IPS DF 6.9 (cell line): ENCODE measurements around the gene PNMA8A.
"Not testable (repeated sequence)": the region's sequence is repeated elsewhere in the genome, so short reads cannot be mapped to it uniquely, and the experiment has no call there.

Source experiments
- DNase-seq: peaks from one replicate; pipeline ENCODE4 v3.0.0-alpha.2; 2013; ENCODE audit warnings: low read depth, low spot score
- H3K27ac ChIP-seq: one replicate; pipeline ENCODE4 v1.5.1; 2013; ENCODE audit warnings: low read length, control low read depth
- H3K27me3 ChIP-seq: 2 replicates; pipeline ENCODE4 v1.6.1; 2013; ENCODE audit warnings: mild to moderate bottlenecking, low read length; ENCODE audit not compliant: control insufficient read depth, insufficient read depth
- H3K36me3 ChIP-seq: 2 replicates; pipeline ENCODE4 v1.6.1; 2013; ENCODE audit warnings: low read length; ENCODE audit not compliant: control insufficient read depth, insufficient read depth
- H3K4me1 ChIP-seq: 2 replicates; pipeline ENCODE4 v1.6.1; 2013; ENCODE audit warnings: low read length; ENCODE audit not compliant: control insufficient read depth, insufficient read depth
- H3K4me3 ChIP-seq: 2 replicates; pipeline ENCODE4 v1.5.1; 2013; ENCODE audit warnings: mild to moderate bottlenecking, low read length
- H3K9me3 ChIP-seq: 2 replicates; pipeline ENCODE4 v1.6.1; 2013; ENCODE audit warnings: low read length, inconsistent platforms; ENCODE audit not compliant: control insufficient read depth, insufficient read depth
- WGBS: extraction: QIAGEN DNeasy Blood & Tissue Kit; methylation state at CpG from one replicate; pipeline ENCODE4 v1.1.7; 2013; ENCODE audit warnings: mixed read lengths, missing lambda C conversion rate; ENCODE audit not compliant: insufficient read length, insufficient coverage; 5-methylcytosine and 5-hydroxymethylcytosine counted together

PNMA8A gene

GRCh38 chr19:46502891-46503290 lies 31.5 kb upstream of the PNMA8A start:
- WGBS: no CpG with 5 or more reads among the region's 5 CpGs
- no peaks in the 10 kb centered on the region for H3K27me3 ChIP-seq
- no peaks in the 10 kb centered on the region for H3K36me3 ChIP-seq

GRCh38 chr19:46499692-46500091 lies 28.3 kb upstream of the PNMA8A start:
- Histone ChIP-seq H3K4me1 (no peaks in the 10 kb centered on the region), H3K4me3 (no peak overlapping the region), H3K27ac (no peak overlapping the region), H3K9me3 (no peaks in the 10 kb centered on the region), H3K36me3 (no peaks in the 10 kb centered on the region), H3K27me3 (no peaks in the 10 kb centered on the region; the same call in 1 of the 2 replicates)
- no peak for DNase-seq
- no CpG with 5 or more reads among the region's 4 CpGs for WGBS

More at GRCh38 chr19:46502891-46503290, 31.5 kb upstream of the PNMA8A start:
- Histone ChIP-seq H3K4me1 (no peaks in the 10 kb centered on the region), H3K9me3 (no peaks in the 10 kb centered on the region), H3K4me3 (no peak overlapping the region), H3K27ac (no peak overlapping the region)
- no peak for DNase-seq

- Histone ChIP-seq H3K36me3 (no peaks in the 10 kb centered on the region), H3K4me1 (no peaks in the 10 kb centered on the region), H3K4me3 (no peak overlapping the region), H3K27me3 (peaks cover 6% of the 10 kb centered on the region; the same call in 1 of the 2 replicates), H3K27ac (no peak overlapping the region), H3K9me3 (no peaks in the 10 kb centered on the region)
- WGBS: no CpG with 5 or more reads among the region's 8 CpGs
- no peak for DNase-seq
These were observed 26.4 kb upstream of the PNMA8A start for GRCh38 chr19:46497773-46498172.

- DNase-seq, H3K27ac ChIP-seq, H3K4me1 ChIP-seq, H3K9me3 ChIP-seq, H3K27me3 ChIP-seq, H3K36me3 ChIP-seq, H3K4me3 ChIP-seq: not testable (repeated sequence)
- no CpG with 5 or more reads among the region's 4 CpGs for WGBS
These were observed 25.5 kb upstream of the PNMA8A start for GRCh38 chr19:46496886-46497285.

- no CpG with 5 or more reads among the region's 6 CpGs for WGBS
- no peak for DNase-seq
These were observed 24.9 kb upstream of the PNMA8A start for GRCh38 chr19:46496304-46496703.

GRCh38 chr19:46495786-46496099 lies 24.4 kb upstream of the PNMA8A start, which contains the start of gene PNMA8B:
PNMA8B (minus strand) TSS chr19:46495867; CDS start chr19:46495465, 402 bp downstream.
- peak; percentile 90 for DNase-seq
- Histone ChIP-seq H3K27ac (no peak within 1 kb of the TSS), H3K4me1 (peaks cover 1% of the 10 kb centered on the region; the same call in 1 of the 2 replicates), H3K4me3 (peak within 1 kb of the TSS; percentile 31; the same call in 1 of the 2 replicates), H3K9me3 (no peaks in the 10 kb centered on the region), H3K27me3 (peaks cover 6% of the 10 kb centered on the region; the same call in 1 of the 2 replicates), H3K36me3 (no peaks in the 10 kb centered on the region)
- WGBS: no CpG with 5 or more reads among the region's 29 CpGs

More at GRCh38 chr19:46496304-46496703, 24.9 kb upstream of the PNMA8A start:
- H3K36me3 ChIP-seq: no peaks in the 10 kb centered on the region
- no peaks in the 10 kb centered on the region for H3K9me3 ChIP-seq
- peaks cover 6% of the 10 kb centered on the region; the same call in 1 of the 2 replicates for H3K27me3 ChIP-seq
- peaks cover 1% of the 10 kb centered on the region; the same call in 1 of the 2 replicates for H3K4me1 ChIP-seq
- H3K4me3 ChIP-seq: no peak overlapping the region
- H3K27ac ChIP-seq: no peak overlapping the region

GRCh38 chr19:46494941-46495785 lies 23.8 kb upstream of the PNMA8A start:
- peak overlapping the region; percentile 31; the same call in 1 of the 2 replicates for H3K4me3 ChIP-seq
- peaks cover 1% of the 10 kb centered on the region; the same call in 1 of the 2 replicates for H3K4me1 ChIP-seq
- no peaks in the 10 kb centered on the region for H3K36me3 ChIP-seq
- no peak overlapping the region for H3K27ac ChIP-seq
- H3K9me3 ChIP-seq: no peaks in the 10 kb centered on the region
- no CpG with 5 or more reads among the region's 49 CpGs for WGBS
- peaks cover 6% of the 10 kb centered on the region; the same call in 1 of the 2 replicates for H3K27me3 ChIP-seq
- DNase-seq: no peak

GRCh38 chr19:46494146-46494940 lies 23.0 kb upstream of the PNMA8A start:
- peaks cover 10% of the 10 kb centered on the region; the same call in 1 of the 2 replicates for H3K27me3 ChIP-seq
- no peak overlapping the region for H3K27ac ChIP-seq
- H3K4me1 ChIP-seq: peaks cover 1% of the 10 kb centered on the region
- DNase-seq: no peak
- H3K4me3 ChIP-seq: peak overlapping the region; percentile 11; the same call in 1 of the 2 replicates
- H3K36me3 ChIP-seq: no peaks in the 10 kb centered on the region
- no CpG with 5 or more reads among the region's 67 CpGs for WGBS
- no peaks in the 10 kb centered on the region for H3K9me3 ChIP-seq

- no peak for DNase-seq
- Histone ChIP-seq H3K27ac (no peak overlapping the region), H3K4me1 (peaks cover 1% of the 10 kb centered on the region), H3K27me3 (peaks cover 17% of the 10 kb centered on the region; the same call in 1 of the 2 replicates), H3K4me3 (peak overlapping the region; percentile 29; the same call in 1 of the 2 replicates), H3K36me3 (no peaks in the 10 kb centered on the region), H3K9me3 (no peaks in the 10 kb centered on the region)
- WGBS: no CpG with 5 or more reads among the region's 92 CpGs
These were observed 22.1 kb upstream of the PNMA8A start for GRCh38 chr19:46493236-46494145.
